NCI-H1092 (cell line): ENCODE results near the gene MAGI3.
"Not testable (repeated sequence)": the region's sequence is repeated elsewhere in the genome, so short reads cannot be mapped to it uniquely, and the experiment has no call there.

Experiments used
- DNase-seq: peaks from one replicate; lab custom pipeline; 2025; lab: John Stamatoyannopoulos, UW

Gene MAGI3

GRCh38 chr1:113517346-113517745 lies 127.0 kb downstream of the MAGI3 start:
- no peak for DNase-seq

- no peak for DNase-seq
Measured at GRCh38 chr1:113517983-113518382, 127.7 kb downstream of the MAGI3 start.

GRCh38 chr1:113519556-113519955 lies 129.2 kb downstream of the MAGI3 start:
- DNase-seq = no peak

GRCh38 chr1:113530021-113530420 lies 139.7 kb downstream of the MAGI3 start:
- no peak for DNase-seq

- DNase-seq = no peak
Measured at GRCh38 chr1:113531321-113531720, 141.0 kb downstream of the MAGI3 start.

- DNase-seq = no peak
Measured at GRCh38 chr1:113533061-113533460, 142.7 kb downstream of the MAGI3 start.

GRCh38 chr1:113534130-113534817 lies 144.0 kb downstream of the MAGI3 start:
- no peak for DNase-seq

GRCh38 chr1:113534875-113535274 lies 144.6 kb downstream of the MAGI3 start:
- DNase-seq = no peak

GRCh38 chr1:113536182-113536780 lies 146.0 kb downstream of the MAGI3 start:
- DNase-seq = no peak

GRCh38 chr1:113538225-113538624 lies 147.9 kb downstream of the MAGI3 start:
- no peak for DNase-seq

GRCh38 chr1:113540335-113540734 lies 150.0 kb downstream of the MAGI3 start:
- no peak for DNase-seq

- DNase-seq = no peak
Measured at GRCh38 chr1:113541106-113541505, 150.8 kb downstream of the MAGI3 start.

- no peak for DNase-seq
Measured at GRCh38 chr1:113542221-113542701, 151.9 kb downstream of the MAGI3 start.

- DNase-seq = no peak
Measured at GRCh38 chr1:113543110-113543509, 152.8 kb downstream of the MAGI3 start.

GRCh38 chr1:113545210-113545609 lies 154.9 kb downstream of the MAGI3 start:
- DNase-seq = no peak

GRCh38 chr1:113545626-113546025 lies 155.3 kb downstream of the MAGI3 start:
- DNase-seq = no peak

GRCh38 chr1:113551728-113552127 lies 161.4 kb downstream of the MAGI3 start:
- no peak for DNase-seq

- DNase-seq = no peak
Measured at GRCh38 chr1:113552244-113552643, 161.9 kb downstream of the MAGI3 start.

- DNase-seq = no peak
Measured at GRCh38 chr1:113557187-113557586, 166.9 kb downstream of the MAGI3 start.

- DNase-seq = no peak
Measured at GRCh38 chr1:113565621-113566020, 175.3 kb downstream of the MAGI3 start.

- DNase-seq = no peak
Measured at GRCh38 chr1:113567427-113567826, 177.1 kb downstream of the MAGI3 start.

- not testable (repeated sequence) for DNase-seq
Measured at GRCh38 chr1:113575744-113576260, 185.5 kb downstream of the MAGI3 start.

- no peak for DNase-seq
Measured at GRCh38 chr1:113576271-113576670, 186.0 kb downstream of the MAGI3 start.
